ENCODE measurements around the gene F5.

- TF ChIP-seq ZFX (IDR thresholded peaks at IDR 0.05): no peak
- TF ChIP-seq CTCF (IDR thresholded peaks at IDR 0.05 in 2 of 3, conservative IDR thresholded peaks at IDR 0.05 in 1 of 3; ENCODE audit: borderline replicate concordance in 1 of 3, insufficient read depth in 1 of 3, low read depth in 2 of 3, low read length in 2 of 3): no peak
- TF ChIP-seq YY1 (IDR thresholded peaks at IDR 0.05; ENCODE audit: extremely low read depth, insufficient replicate concordance, low read depth, low read length): no peak
- no peak for TF ChIP-seq POLR2AphosphoS5 (IDR thresholded peaks at IDR 0.05; ENCODE audit: low read depth, low read length)
- TF ChIP-seq CEBPB (IDR thresholded peaks at IDR 0.05; ENCODE audit: low read depth): no peak
- no peak for TF ChIP-seq EZH2phosphoT487 (IDR thresholded peaks at IDR 0.05; ENCODE audit: borderline replicate concordance)
- TF ChIP-seq POLR2A (IDR thresholded peaks at IDR 0.05; ENCODE audit: borderline replicate concordance, extremely low read depth, insufficient read depth, insufficient read length): no peak
- TF ChIP-seq EZH2 (IDR thresholded peaks at IDR 0.05): no peak
Observed at GRCh38 chr1:169620565-169620964, 34.3 kb upstream of the F5 start.
